H4 (cell line): ENCODE data around the gene PIPOX. TPM values are rescaled to one million over a fixed set of nuclear protein-coding genes. Genes with fewer than 3 reads are reported as not detected.

Source experiments
- DNase-seq: peaks from one replicate; pipeline ENCODE4 v3.0.0-alpha.2; 2015; ENCODE audit warnings: low spot score
- total RNA-seq: library from RNA; depleted of rRNA; stranded (reverse); fragments of >200 nt; shearing (Covaris generic); gene quantifications from 2 replicates; pipeline ENCODE4 v1.2.3, GENCODE V29; 2014; rRNA removed

PIPOX gene
- total RNA-seq, 1 experiment from 2014 or later = 0.23 TPM

GRCh38 chr17:29099527-29099926 is 56.6 kb downstream of the PIPOX start:
- DNase-seq = no peak

GRCh38 chr17:29100296-29100695 is 57.4 kb downstream of the PIPOX start:
- no peak for DNase-seq

DNA sequence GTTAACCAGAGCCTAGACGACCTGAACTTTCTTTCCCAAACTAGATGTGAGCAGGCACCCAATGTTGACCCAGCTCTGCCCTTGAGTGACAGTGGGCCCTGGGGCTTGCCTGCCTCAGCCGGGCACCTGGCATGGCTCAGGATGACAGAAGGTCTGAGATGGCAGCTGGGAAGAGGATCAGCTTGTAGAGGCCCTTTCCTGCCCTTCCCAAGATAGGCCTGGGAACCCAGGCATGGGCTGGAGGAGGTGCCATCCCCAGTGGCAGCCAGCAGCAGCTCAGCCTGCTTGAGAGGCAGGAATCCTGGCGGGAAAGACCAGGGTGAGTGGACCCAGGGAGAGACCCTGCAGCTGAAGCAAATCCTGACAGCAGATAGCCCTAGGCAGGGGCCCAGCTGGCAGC is 59.1 kb downstream of the PIPOX start:
- DNase-seq = no peak

- peak; percentile 79 for DNase-seq
Measured at GRCh38 chr17:29102741-29103181, 59.8 kb downstream of the PIPOX start.

- DNase-seq = no peak
Measured at GRCh38 chr17:29103341-29103740, 60.4 kb downstream of the PIPOX start.

Other genes starting within 250 kb of the PIPOX start
- 3.6 and 4.1 TPM in 2 replicates for gene FAM222B, start 200.4 kb upstream of the PIPOX start, total RNA-seq
- gene ERAL1, start 188.1 kb upstream of the PIPOX start, total RNA-seq = 23.4 and 37.5 TPM in 2 replicates
- gene FLOT2, start 145.4 kb upstream of the PIPOX start, total RNA-seq = 15.5 and 21.3 TPM in 2 replicates
- gene DHRS13, start 140.1 kb upstream of the PIPOX start, total RNA-seq = 12.3 and 16.1 TPM in 2 replicates
- gene PHF12, start 91.6 kb upstream of the PIPOX start, total RNA-seq = 11.3 and 20.3 TPM in 2 replicates
- gene SEZ6, start 37.1 kb upstream of the PIPOX start, total RNA-seq = not detected in 2 replicates
- gene MYO18A, start 137.3 kb downstream of the PIPOX start, total RNA-seq = 8.4 and 10.1 TPM in 2 replicates
- not detected in 2 replicates for gene CRYBA1, start 203.7 kb downstream of the PIPOX start, total RNA-seq